GM21723 (cell line): ENCODE results near the gene KDM3B.
"Not testable (repeated sequence)": the region's sequence is repeated elsewhere in the genome, so short reads cannot be mapped to it uniquely, and the experiment has no call there.

Experiments
- ATAC-seq: cut with Tn5 transposase; IDR thresholded peaks from one replicate; pipeline ENCODE4 v1.9.1; 2021; ENCODE audit warnings: mild to moderate bottlenecking, moderate library complexity; ENCODE audit not compliant: unreplicated experiment

KDM3B gene

GRCh38 chr5:138465261-138466124 is 113.0 kb downstream of the KDM3B start, which contains the start of gene EGR1:
Gene EGR1 (plus strand): TSS chr5:138465479. CDS start chr5:138465762, 283 bp downstream.
- ATAC-seq = peak; percentile 62

- ATAC-seq = no peak
Observed at GRCh38 chr5:138466125-138466899, 113.8 kb downstream of the KDM3B start.

GRCh38 chr5:138466900-138467710 is 114.6 kb downstream of the KDM3B start:
- no peak for ATAC-seq

- ATAC-seq = no peak
Observed at GRCh38 chr5:138467711-138468132, 115.2 kb downstream of the KDM3B start.

GRCh38 chr5:138468133-138468965 is 115.9 kb downstream of the KDM3B start:
- no peak for ATAC-seq

GRCh38 chr5:138468966-138469539 is 116.6 kb downstream of the KDM3B start:
- no peak for ATAC-seq

- ATAC-seq = no peak
Observed at GRCh38 chr5:138469540-138470321, 117.2 kb downstream of the KDM3B start.

- no peak for ATAC-seq
Observed at GRCh38 chr5:138470322-138471051, 118.0 kb downstream of the KDM3B start.

- ATAC-seq = no peak
Observed at GRCh38 chr5:138471052-138471361, 118.5 kb downstream of the KDM3B start.

- no peak for ATAC-seq
Observed at GRCh38 chr5:138472353-138472752, 119.9 kb downstream of the KDM3B start.

GRCh38 chr5:138473151-138473550 is 120.7 kb downstream of the KDM3B start:
- ATAC-seq = not testable (repeated sequence)

GRCh38 chr5:138476918-138477317 is 124.4 kb downstream of the KDM3B start:
- ATAC-seq = no peak

- ATAC-seq = no peak
Observed at GRCh38 chr5:138482638-138483037, 130.2 kb downstream of the KDM3B start.
